ENCODE measurements around the gene ZNF112.

DNA sequence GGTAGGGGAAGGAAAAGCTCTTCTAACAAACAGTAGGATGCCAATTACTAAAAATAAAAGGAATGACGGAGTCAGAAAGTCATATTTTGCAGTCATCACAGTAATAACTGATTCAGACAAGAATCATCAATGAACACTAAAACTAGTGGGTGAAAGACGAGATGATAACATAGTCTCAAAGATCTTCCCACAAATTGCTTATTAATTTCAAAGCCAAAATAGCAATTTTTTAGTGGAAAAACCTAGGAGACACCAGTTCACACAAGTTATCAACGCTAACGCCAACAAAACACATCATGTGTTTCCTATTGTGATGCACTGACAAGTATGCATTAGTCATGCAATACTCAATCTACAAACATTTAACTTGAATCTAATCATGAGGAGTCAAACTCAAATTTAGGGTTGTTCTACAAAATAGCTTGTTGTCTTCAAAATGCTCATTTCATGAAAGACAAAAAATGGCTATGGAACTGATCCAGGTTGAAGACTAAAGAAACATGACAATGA lies 78.2 kb downstream of the ZNF112 start:
- TF ChIP-seq, protein P1, sequence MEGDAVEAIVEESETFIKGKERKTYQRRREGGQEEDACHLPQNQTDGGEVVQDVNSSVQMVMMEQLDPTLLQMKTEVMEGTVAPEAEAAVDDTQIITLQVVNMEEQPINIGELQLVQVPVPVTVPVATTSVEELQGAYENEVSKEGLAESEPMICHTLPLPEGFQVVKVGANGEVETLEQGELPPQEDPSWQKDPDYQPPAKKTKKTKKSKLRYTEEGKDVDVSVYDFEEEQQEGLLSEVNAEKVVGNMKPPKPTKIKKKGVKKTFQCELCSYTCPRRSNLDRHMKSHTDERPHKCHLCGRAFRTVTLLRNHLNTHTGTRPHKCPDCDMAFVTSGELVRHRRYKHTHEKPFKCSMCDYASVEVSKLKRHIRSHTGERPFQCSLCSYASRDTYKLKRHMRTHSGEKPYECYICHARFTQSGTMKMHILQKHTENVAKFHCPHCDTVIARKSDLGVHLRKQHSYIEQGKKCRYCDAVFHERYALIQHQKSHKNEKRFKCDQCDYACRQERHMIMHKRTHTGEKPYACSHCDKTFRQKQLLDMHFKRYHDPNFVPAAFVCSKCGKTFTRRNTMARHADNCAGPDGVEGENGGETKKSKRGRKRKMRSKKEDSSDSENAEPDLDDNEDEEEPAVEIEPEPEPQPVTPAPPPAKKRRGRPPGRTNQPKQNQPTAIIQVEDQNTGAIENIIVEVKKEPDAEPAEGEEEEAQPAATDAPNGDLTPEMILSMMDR (conservative IDR thresholded peaks at IDR 0.05): no peak
- TF ChIP-seq ZFX (IDR thresholded peaks at IDR 0.05): no peak

Data from C4-2B (cell line).